ENCODE results near the gene BRD2.
A peak's percentile ranks its signal among the peaks of the same experiment; 100 is the strongest.
"Not testable (repeated sequence)": the region's sequence is repeated elsewhere in the genome, so short reads cannot be mapped to it uniquely, and the experiment has no call there.

The BRD2 gene

GRCh38 chr6:32935551-32936238 is 32.7 kb upstream of the BRD2 start:
- no peak for TF ChIP-seq CTCF (IDR thresholded peaks at IDR 0.05; ENCODE audit: control insufficient read depth, insufficient read depth, low read depth, low read length, missing control alignments)
- DNase-seq (ENCODE audit: low read depth) = no peak
- H3K4me3 ChIP-seq (ENCODE audit: control insufficient read depth, low read depth, low read length) = no peak overlapping the region

- H3K4me3 ChIP-seq (ENCODE audit: control insufficient read depth, low read depth, low read length) = no peak overlapping the region
- no peak for DNase-seq (ENCODE audit: low read depth)
- TF ChIP-seq CTCF (IDR thresholded peaks at IDR 0.05; ENCODE audit: control insufficient read depth, insufficient read depth, low read depth, low read length, missing control alignments) = no peak
Observed at GRCh38 chr6:32936239-32937152, 31.9 kb upstream of the BRD2 start.

- DNase-seq (ENCODE audit: low read depth) = no peak
- H3K4me3 ChIP-seq (ENCODE audit: control insufficient read depth, low read depth, low read length) = no peak overlapping the region
- no peak for TF ChIP-seq CTCF (IDR thresholded peaks at IDR 0.05; ENCODE audit: control insufficient read depth, insufficient read depth, low read depth, low read length, missing control alignments)
Observed at GRCh38 chr6:32937230-32937633, 31.2 kb upstream of the BRD2 start.

GRCh38 chr6:32938494-32938893 is 29.9 kb upstream of the BRD2 start:
- TF ChIP-seq CTCF (IDR thresholded peaks at IDR 0.05; ENCODE audit: control insufficient read depth, insufficient read depth, low read depth, low read length, missing control alignments) = no peak
- no peak for DNase-seq (ENCODE audit: low read depth)
- no peak overlapping the region for H3K4me3 ChIP-seq (ENCODE audit: control insufficient read depth, low read depth, low read length)

- no peak for TF ChIP-seq CTCF (IDR thresholded peaks at IDR 0.05; ENCODE audit: control insufficient read depth, insufficient read depth, low read depth, low read length, missing control alignments)
- no peak within 1 kb of the TSS for H3K4me3 ChIP-seq (ENCODE audit: control insufficient read depth, low read depth, low read length)
- peak; percentile 13 for DNase-seq (ENCODE audit: low read depth)
Observed at GRCh38 chr6:32940656-32941213, 27.7 kb upstream of the BRD2 start, which contains the start of gene HLA-DMB. TSS of gene HLA-DMB (minus strand) at chr6:32941028. CDS start at chr6:32940807, 221 bp downstream.

- H3K4me3 ChIP-seq (ENCODE audit: control insufficient read depth, low read depth, low read length) = no peak overlapping the region
- DNase-seq (ENCODE audit: low read depth) = no peak
Observed at GRCh38 chr6:32941214-32941768, 27.1 kb upstream of the BRD2 start.

GRCh38 chr6:32942555-32943123 is 25.8 kb upstream of the BRD2 start:
- DNase-seq (ENCODE audit: low read depth); H3K4me3 ChIP-seq (ENCODE audit: control insufficient read depth, low read depth, low read length): not testable (repeated sequence)

More at GRCh38 chr6:32941214-32941768, 27.1 kb upstream of the BRD2 start:
- TF ChIP-seq CTCF (IDR thresholded peaks at IDR 0.05; ENCODE audit: control insufficient read depth, insufficient read depth, low read depth, low read length, missing control alignments) = no peak
